GM13976 (cell line): ENCODE results near the gene GDF7.

ENCODE experiments used
- DNase-seq: peaks from one replicate; pipeline ENCODE4 v3.0.0; 2012; ENCODE audit warnings: low spot score
- CTCF ChIP-seq: IDR thresholded peaks from 2 replicates; pipeline ENCODE4 v1.5.1; 2012; ENCODE audit warnings: borderline replicate concordance, mild to moderate bottlenecking; ENCODE audit not compliant: insufficient read depth; ENCODE audit errors: extremely low read depth, missing control alignments, control extremely low read depth
- in situ Hi-C: fragments of 300-500 bp; cut with MboI; formaldehyde crosslinking; loops from one replicate; pipeline ENCODE4 v1.12.0; 2022; ENCODE audit warnings: low sequenced_read_pairs, mixed read lengths, inconsistent platforms; ENCODE audit not compliant: unreplicated experiment

GDF7 gene

GRCh38 chr2:20667531-20668401, 822 bp downstream of the GDF7 start:
- peak; percentile 59 for DNase-seq
- in situ Hi-C loops, result loop anchor here (10.0 kb wide), 1 partner anchor 297 kb away; no protein-coding TSS in a partner anchor

GRCh38 chr2:20668451-20668850, 1.5 kb downstream of the GDF7 start:
- in situ Hi-C loops, result loop anchor here (10.0 kb wide), 1 partner anchor 296 kb away; no protein-coding TSS in a partner anchor
- peak; percentile 26 for DNase-seq
- TF ChIP-seq CTCF, result no peak

More at GRCh38 chr2:20667531-20668401, 822 bp downstream of the GDF7 start:
- no peak for TF ChIP-seq CTCF

GRCh38 chr2:20668871-20669475, 2.0 kb downstream of the GDF7 start:
- DNase-seq, result peak; percentile 40
- no peak for TF ChIP-seq CTCF
- in situ Hi-C loops, result loop anchor here (10.0 kb wide), 1 partner anchor 296 kb away; no protein-coding TSS in a partner anchor

DNA sequence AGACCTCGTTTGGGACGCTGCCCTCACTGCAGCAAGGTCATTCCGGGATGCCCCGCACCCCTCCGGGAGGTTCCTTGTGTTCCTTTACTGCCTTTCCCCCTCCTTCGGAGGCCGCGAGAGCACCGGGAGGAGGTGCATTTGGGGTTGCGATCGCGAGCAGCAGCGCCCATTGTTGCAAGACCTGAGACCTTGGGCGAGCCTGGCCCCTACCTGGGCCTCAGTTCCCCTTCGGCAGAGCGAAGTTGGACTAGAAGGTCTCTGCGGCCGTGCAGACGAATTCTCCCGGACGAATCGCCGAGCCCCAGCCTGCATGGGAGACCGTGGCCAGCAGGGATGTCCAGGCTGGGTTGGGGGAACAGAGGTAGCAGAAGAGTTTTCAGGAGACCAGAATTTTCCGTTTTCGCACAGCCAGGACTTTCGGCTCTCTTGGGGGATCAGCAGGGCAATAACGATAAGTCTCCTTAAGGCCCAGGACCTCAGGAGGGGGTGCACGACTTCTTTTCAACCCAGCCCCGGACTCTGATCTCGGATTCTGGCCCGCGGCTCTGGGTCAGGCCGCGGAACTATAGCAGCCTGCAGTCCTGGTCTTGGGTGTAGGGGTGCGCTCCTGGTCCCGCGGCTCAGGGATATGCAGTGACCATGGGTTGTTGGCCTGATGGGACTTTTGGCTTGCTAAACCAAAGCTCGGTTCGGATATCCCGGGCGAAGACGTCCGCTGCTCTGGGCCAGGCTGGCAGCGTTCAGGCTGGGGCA, 2.8 kb downstream of the GDF7 start:
- no peak for TF ChIP-seq CTCF
- DNase-seq, result peak; percentile 24
- in situ Hi-C loops, result loop anchor here (10.0 kb wide), 1 partner anchor 295 kb away; no protein-coding TSS in a partner anchor

DNA sequence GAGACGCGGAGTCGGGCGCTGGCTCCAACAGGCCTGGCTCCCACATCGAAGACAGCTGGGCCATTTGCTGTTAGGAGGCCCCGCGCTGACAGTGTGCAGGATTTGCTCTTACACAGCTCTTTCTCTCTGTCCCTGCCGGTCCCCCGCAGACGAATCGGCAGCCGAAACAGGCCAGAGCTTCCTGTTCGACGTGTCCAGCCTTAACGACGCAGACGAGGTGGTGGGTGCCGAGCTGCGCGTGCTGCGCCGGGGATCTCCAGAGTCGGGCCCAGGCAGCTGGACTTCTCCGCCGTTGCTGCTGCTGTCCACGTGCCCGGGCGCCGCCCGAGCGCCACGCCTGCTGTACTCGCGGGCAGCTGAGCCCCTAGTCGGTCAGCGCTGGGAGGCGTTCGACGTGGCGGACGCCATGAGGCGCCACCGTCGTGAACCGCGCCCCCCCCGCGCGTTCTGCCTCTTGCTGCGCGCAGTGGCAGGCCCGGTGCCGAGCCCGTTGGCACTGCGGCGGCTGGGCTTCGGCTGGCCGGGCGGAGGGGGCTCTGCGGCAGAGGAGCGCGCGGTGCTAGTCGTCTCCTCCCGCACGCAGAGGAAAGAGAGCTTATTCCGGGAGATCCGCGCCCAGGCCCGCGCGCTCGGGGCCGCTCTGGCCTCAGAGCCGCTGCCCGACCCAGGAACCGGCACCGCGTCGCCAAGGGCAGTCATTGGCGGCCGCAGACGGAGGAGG, 3.5 kb downstream of the GDF7 start:
- in situ Hi-C loops, result no loop called here
- no peak for TF ChIP-seq CTCF
- no peak for DNase-seq
